Left lung (tissue), 10 donors: ENCODE data around the gene NCEH1. TPM values are rescaled to one million over a fixed set of nuclear protein-coding genes. Genes with fewer than 3 reads are reported as not detected.

Experiments used
- ATAC-seq: fragments of 200-7000 bp; cut with Tn5 transposase; one replicate; pipeline ENCODE4 v1.9.1; 2020; ENCODE audit warnings: moderate library complexity
- DNase-seq, 4 donors: peaks; one replicate each; pipeline ENCODE4 v3.0.0-alpha.2; 2013 to 2020
- H3K27ac ChIP-seq, 2 donors: fragments of 200-600 bp; sonication (generic) in 1 of 2; one replicate each; pipeline versions ENCODE4 v1.5.0 to v1.8.0; 2020 to 2021
- H3K27me3 ChIP-seq, 2 donors: fragments of 200-600 bp; sonication (generic) in 1 of 2; one replicate each; pipeline versions ENCODE4 v1.5.0 to v1.8.0; 2020 to 2021
- H3K36me3 ChIP-seq, 2 donors: fragments of 200-600 bp; sonication (generic) in 1 of 2; one replicate each; pipeline versions ENCODE4 v1.5.0 to v1.8.0; 2020 to 2021
- H3K4me1 ChIP-seq, 2 donors: fragments of 200-600 bp; one replicate each; pipeline ENCODE4 v1.8.0; 2021
- H3K4me3 ChIP-seq, 2 donors: fragments of 200-600 bp; sonication (generic) in 1 of 2; one replicate each; pipeline versions ENCODE4 v1.5.0 to v1.8.0; 2020 to 2021; ENCODE audit warnings: mild to moderate bottlenecking in 1 of 2
- H3K9me3 ChIP-seq, 2 donors: fragments of 200-600 bp; sonication (generic) in 1 of 2; one replicate each; pipeline versions ENCODE4 v1.5.0 to v1.8.0; 2020 to 2021
- intact Hi-C, 2 donors: fragments of 100-400 bp; cut with DNase I; formaldehyde crosslinking; loops; one replicate each; pipeline versions ENCODE4 v1.11.2 to v1.14.2; 2022
- polyA plus RNA-seq, 6 donors: library from polyadenylated mRNA; unstranded; fragments of 120-200 nt; gene quantifications; one replicate each; pipeline ENCODE4 v1.2.1, GENCODE V29; 2013; ENCODE audit not compliant: insufficient read length in 6 of 6
- total RNA-seq, 2 donors: library from RNA; stranded (reverse); fragmentation: NEBNext Ultra II Directional; extraction: Animal tissue kit (Norgen Biotek cat#: 25700); gene quantifications; one replicate each; pipeline ENCODE4 v1.2.1, GENCODE V29; 2021
- TF ChIP-seq, protein P1 (sequence below), 2 donors: fragments of 200-600 bp; sonication (generic) in 1 of 2; IDR thresholded peaks; one replicate each; pipeline versions ENCODE4 v1.5.0 to v1.8.0; 2021; ENCODE audit warnings: antibody characterized with exemption in 2 of 2
- donor health status: DM: no; HTN: yes; CAD: no.
- donor health status: DM: no; HTN: no; CAD: no.

The NCEH1 gene
- total and polyA plus RNA-seq, 8 donors: 2.8 to 66.6 (median 3.3) TPM

DNA sequence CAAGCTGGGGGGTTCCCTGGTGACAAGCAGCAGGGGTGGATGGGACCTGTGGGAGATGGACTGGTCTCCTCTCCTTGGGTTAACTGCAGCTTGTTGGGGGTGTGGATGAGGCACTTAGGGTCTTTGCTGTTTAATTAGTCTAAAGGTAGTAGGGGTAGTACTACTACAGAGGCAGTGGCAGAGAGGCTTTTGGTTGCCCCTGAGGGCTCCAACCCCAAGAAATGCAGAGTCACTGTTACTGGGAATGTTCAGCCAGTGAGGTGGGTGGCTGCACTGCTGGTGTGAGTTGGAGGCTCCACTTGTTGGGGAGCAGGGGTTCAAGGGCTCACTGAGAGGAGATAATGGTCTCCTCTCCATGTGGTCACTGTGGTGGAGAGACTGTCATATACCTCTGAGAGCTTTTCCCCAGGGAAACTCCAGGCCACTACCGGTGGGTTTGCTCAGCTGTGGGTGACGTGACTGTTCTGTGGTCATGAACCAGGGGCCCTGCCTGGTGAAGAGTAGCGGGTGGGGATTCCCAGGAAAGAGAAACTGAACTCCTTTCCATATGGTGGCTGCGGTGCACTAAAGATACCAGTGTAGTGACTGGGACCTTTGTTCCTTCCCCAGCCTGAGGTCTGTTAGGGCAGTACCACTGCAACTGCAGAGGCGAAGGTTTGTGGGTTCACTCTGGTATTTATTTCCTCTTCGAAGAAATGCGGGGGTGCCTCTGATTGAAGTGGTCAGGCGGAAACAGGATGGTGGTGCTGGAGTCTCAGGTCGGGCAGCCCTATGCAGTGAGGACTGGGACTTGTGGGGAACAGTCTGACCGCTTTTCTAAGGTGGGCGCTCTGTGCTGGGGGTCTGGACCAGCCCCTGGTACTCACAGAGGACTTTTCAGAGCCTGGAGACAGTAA, 118.7 kb downstream of the NCEH1 start:
- Histone ChIP-seq H3K36me3 (no peaks in the 10 kb centered on the region), H3K27ac (peak overlapping the region in 1 of 2 donors; percentile 63), H3K4me3 (no peak overlapping the region), H3K27me3 (no peaks in the 10 kb centered on the region), H3K4me1 (peaks cover 10 to 54% of the 10 kb centered on the region in 2 donors), H3K9me3 (no peaks in the 10 kb centered on the region)
- DNase-seq (no peak), ATAC-seq (no peak)
- TF ChIP-seq, protein P1, sequence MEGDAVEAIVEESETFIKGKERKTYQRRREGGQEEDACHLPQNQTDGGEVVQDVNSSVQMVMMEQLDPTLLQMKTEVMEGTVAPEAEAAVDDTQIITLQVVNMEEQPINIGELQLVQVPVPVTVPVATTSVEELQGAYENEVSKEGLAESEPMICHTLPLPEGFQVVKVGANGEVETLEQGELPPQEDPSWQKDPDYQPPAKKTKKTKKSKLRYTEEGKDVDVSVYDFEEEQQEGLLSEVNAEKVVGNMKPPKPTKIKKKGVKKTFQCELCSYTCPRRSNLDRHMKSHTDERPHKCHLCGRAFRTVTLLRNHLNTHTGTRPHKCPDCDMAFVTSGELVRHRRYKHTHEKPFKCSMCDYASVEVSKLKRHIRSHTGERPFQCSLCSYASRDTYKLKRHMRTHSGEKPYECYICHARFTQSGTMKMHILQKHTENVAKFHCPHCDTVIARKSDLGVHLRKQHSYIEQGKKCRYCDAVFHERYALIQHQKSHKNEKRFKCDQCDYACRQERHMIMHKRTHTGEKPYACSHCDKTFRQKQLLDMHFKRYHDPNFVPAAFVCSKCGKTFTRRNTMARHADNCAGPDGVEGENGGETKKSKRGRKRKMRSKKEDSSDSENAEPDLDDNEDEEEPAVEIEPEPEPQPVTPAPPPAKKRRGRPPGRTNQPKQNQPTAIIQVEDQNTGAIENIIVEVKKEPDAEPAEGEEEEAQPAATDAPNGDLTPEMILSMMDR (IDR thresholded peaks at IDR 0.05): no peak
- intact Hi-C loops: loop anchor here (10.0 kb wide), 3 partner anchors 67 to 107 kb away; partner anchors contain the start of gene TNFSF10 (in 1 of the 2)

DNA sequence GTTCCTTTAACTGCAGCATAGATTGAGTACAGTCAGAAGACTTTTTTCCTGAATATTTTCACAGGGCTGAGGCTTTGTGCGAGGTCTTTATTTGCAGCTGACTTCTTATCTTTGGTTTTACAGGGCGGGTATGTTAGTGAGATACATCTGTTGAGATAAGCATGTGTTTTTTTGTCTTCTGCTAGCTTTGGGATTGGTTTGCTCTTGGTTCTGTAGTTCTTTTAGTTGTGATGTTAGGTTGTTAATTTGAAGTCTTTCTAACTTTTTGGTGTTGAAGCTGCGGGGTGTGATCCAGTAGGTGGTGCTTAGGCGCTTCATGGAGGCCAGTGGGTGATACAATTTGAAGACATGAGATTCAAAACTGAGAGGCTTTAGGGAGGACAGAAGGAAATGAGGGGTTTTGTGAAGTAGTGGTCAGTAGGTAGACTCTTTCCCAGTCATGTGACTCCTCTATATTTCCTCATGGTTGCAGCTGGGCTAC, 119.7 kb downstream of the NCEH1 start:
- H3K27ac ChIP-seq: peak overlapping the region in 1 of 2 donors; percentile 63
- DNase-seq (no peak), ATAC-seq (no peak)
- no peaks in the 10 kb centered on the region for H3K27me3 ChIP-seq
- peaks cover 19 to 64% of the 10 kb centered on the region in 2 donors for H3K4me1 ChIP-seq
- H3K4me3 ChIP-seq: no peak overlapping the region
- intact Hi-C loops: loop anchor here (10.0 kb wide), 3 partner anchors 66 to 106 kb away; partner anchors contain the start of gene TNFSF10 (in 1 of the 2)
- H3K9me3 ChIP-seq: no peaks in the 10 kb centered on the region
- no peaks in the 10 kb centered on the region for H3K36me3 ChIP-seq
- TF ChIP-seq, protein P1 (IDR thresholded peaks at IDR 0.05): no peak

DNA sequence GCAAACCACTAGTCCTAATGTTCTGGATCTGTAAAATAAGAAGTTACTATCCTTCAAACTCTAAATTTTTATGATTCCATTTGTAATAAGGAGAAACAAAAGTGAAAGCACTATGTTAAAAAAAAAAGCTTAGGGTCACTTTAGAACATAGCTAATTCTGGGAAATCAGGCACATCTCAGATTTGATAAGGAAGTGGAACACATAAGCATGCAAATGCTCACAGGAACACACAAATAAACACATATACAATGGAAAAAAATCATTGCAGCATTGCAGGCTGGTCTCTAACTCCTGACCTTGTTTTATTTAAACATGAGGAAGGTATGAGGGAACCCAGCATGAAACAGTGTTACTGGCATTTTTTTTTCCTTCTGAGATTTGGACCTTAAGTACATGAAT, 124.4 kb downstream of the NCEH1 start:
- ATAC-seq (peak; percentile 61), DNase-seq (no peak)
- intact Hi-C loops: no loop called here
- H3K27ac ChIP-seq: peak overlapping the region; percentile 59 to 62
- H3K36me3 ChIP-seq: no peaks in the 10 kb centered on the region
- H3K4me1 ChIP-seq: peaks cover 15 to 34% of the 10 kb centered on the region in 2 donors
- TF ChIP-seq, protein P1 (IDR thresholded peaks at IDR 0.05): no peak
- no peak overlapping the region for H3K4me3 ChIP-seq
- H3K9me3 ChIP-seq: no peaks in the 10 kb centered on the region
- no peaks in the 10 kb centered on the region for H3K27me3 ChIP-seq

DNA sequence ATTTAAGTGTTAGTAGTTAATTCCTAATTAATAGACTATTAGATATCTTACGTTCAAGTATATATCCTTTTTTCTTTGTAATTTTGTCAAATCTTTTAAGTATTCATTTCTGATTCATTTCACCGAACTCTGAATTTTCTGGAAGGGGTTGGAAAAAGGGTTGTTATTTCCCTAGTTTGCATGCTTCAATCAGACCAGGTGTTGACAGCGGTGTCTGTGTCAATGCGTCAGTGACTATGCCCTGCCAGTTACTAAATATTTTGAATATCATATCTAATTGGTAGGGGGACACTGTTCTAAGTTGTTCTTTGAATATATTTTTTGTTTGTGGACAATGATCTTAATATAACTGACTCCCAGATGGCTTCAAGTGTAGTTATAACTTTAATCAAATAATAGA, 124.9 kb downstream of the NCEH1 start:
- Histone ChIP-seq H3K4me1 (peaks cover 15 to 35% of the 10 kb centered on the region in 2 donors), H3K9me3 (no peaks in the 10 kb centered on the region), H3K27ac (peak overlapping the region; percentile 59 to 62), H3K36me3 (no peaks in the 10 kb centered on the region), H3K27me3 (no peaks in the 10 kb centered on the region), H3K4me3 (no peak overlapping the region)
- TF ChIP-seq, protein P1 (IDR thresholded peaks at IDR 0.05): no peak
- no peak for DNase-seq
- ATAC-seq: no peak
- intact Hi-C loops: no loop called here

DNA sequence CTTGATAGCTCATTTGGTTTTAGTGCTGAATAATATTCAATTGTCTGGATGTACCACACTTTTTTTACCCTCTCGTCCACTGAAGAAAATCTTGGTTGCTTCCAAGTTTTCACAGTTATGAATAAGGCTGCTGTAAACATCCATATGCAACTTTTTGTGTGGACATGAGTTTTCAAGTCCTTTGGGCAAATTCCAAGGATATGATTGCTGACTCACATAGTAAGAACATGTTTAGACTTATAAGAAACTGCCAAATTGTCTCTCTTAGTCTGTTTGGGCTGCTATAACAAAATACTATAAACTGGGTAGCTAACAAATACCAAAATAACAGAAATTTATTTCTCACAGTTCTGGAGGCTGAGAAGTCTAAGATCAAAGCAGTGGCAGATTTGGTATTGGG, 128.2 kb downstream of the NCEH1 start:
- intact Hi-C loops: no loop called here
- DNase-seq: no peak
- H3K27ac ChIP-seq: peak overlapping the region in 1 of 2 donors; percentile 68
- no peak for ATAC-seq
- H3K4me3 ChIP-seq: no peak overlapping the region
- TF ChIP-seq, protein P1 (IDR thresholded peaks at IDR 0.05): no peak
- H3K36me3 ChIP-seq: no peaks in the 10 kb centered on the region
- H3K4me1 ChIP-seq: peaks cover 15 to 67% of the 10 kb centered on the region in 2 donors
- no peaks in the 10 kb centered on the region for H3K9me3 ChIP-seq
- no peaks in the 10 kb centered on the region for H3K27me3 ChIP-seq
